Pancreas (tissue), 10 donors: ENCODE data around the gene ARL8A. TPM values are rescaled to one million over a fixed set of nuclear protein-coding genes. Genes with fewer than 3 reads are reported as not detected.

ENCODE experiments used
- ATAC-seq, 4 donors: fragments of 200-7000 bp; cut with Tn5 transposase; one replicate each; pipeline versions ENCODE4 v1.8.0 to v1.9.1; 2020; ENCODE audit warnings: mild to moderate bottlenecking in 4 of 4, moderate library complexity in 4 of 4
- DNase-seq, 6 donors: peaks; one replicate each; pipeline ENCODE4 v3.0.0-alpha.2; 2020
- FAIRE-seq: peaks from 2 replicates; lab custom pipeline; 2012; peaks lifted over from hg19 to GRCh38; lab: Jason Lieb, UNC
- H3K27ac ChIP-seq, 4 donors: fragments of 200-600 bp; sonication (generic); 1 replicate in 3 of 4; 2 replicates in 1 of 4; pipeline versions ENCODE4 v1.5.0 to v1.8.0; 2020
- H3K27me3 ChIP-seq, 4 donors: fragments of 200-600 bp; one replicate each; pipeline ENCODE4 v1.8.0; 2021
- H3K36me3 ChIP-seq, 3 donors: fragments of 200-600 bp; sonication (generic) in 1 of 3; one replicate each; pipeline versions ENCODE4 v1.5.0 to v1.8.0; 2020 to 2021
- H3K4me1 ChIP-seq, 3 donors: fragments of 200-600 bp; one replicate each; pipeline ENCODE4 v1.8.0; 2021
- H3K4me3 ChIP-seq, 4 donors: fragments of 200-600 bp; sonication (generic) in 2 of 4; one replicate each; pipeline versions ENCODE4 v1.5.0 to v1.8.0; 2020 to 2021
- H3K9me3 ChIP-seq, 4 donors: fragments of 200-600 bp; one replicate each; pipeline ENCODE4 v1.8.0; 2021
- CTCF ChIP-seq, 4 donors: fragments of 200-600 bp; sonication (generic) in 3 of 4; IDR thresholded peaks; one replicate each; pipeline versions ENCODE4 v1.5.0 to v1.8.0; 2021; ENCODE audit warnings: antibody characterized with exemption in 4 of 4
- WGBS, 2 donors: extraction: QIAGEN DNeasy Blood & Tissue Kit; methylation state at CpG; one replicate each; pipeline ENCODE4 v1.1.7; 2013; 5-methylcytosine and 5-hydroxymethylcytosine counted together
- intact Hi-C, 3 donors: fragments of 100-400 bp; cut with DNase I; formaldehyde crosslinking; loops; one replicate each; pipeline versions ENCODE4 v1.11.1 to v1.14.2; 2022
- polyA plus RNA-seq, 2 donors: library from polyadenylated mRNA; stranded (reverse); fragments of 200-250 nt; gene quantifications; one replicate each; pipeline ENCODE4 v1.2.3, GENCODE V29; 2013
- total RNA-seq, 6 donors: library from RNA; stranded (reverse); fragmentation: NEBNext Ultra II Directional in 4 of 6; extraction: Animal tissue kit (Norgen Biotek cat#: 25700) in 4 of 6; gene quantifications; one replicate each; pipeline versions ENCODE4 v1.2.1 to v1.2.4, GENCODE V29; 2021 to 2023
- donor health status: healthy with polysubstance abuse.
- donor health status: DM: no; HTN: no; CAD: no; lungs with moderate emphysema.
- donor health status: DM: no; HTN: no; CAD: no.
- donor health status: control.
- donor health status: control.
- donor health status: Bipolar disorder and iron deficiency.
- donor health status: DM: yes; HTN: yes; CAD: no.
- donor health status: DM: no; HTN: no; CAD: no.
- donor health status: DM: no; HTN: no; CAD: no.
- donor health status: DM: yes; HTN: yes; CAD: no.

Gene ARL8A
- total and polyA plus RNA-seq, 8 donors = 14.8 to 30.4 (median 22.1) TPM

GRCh38 chr1:202179828-202180750 lies 35.6 kb upstream of the ARL8A start:
- 60 to 69% methylated on average over 19 of the region's 19 CpGs for WGBS, 2 donors
- Histone ChIP-seq H3K27ac (no peak overlapping the region), H3K27me3 (no peaks in the 10 kb centered on the region), H3K9me3 (no peaks in the 10 kb centered on the region), H3K36me3 (no peaks in the 10 kb centered on the region), H3K4me1 (no peaks in the 10 kb centered on the region), H3K4me3 (no peak overlapping the region)
- no peak for TF ChIP-seq CTCF (IDR thresholded peaks at IDR 0.05)
- ATAC-seq (no peak), FAIRE-seq (no peak), DNase-seq (no peak)
- intact Hi-C loops = loop anchor here in 1 of 3 donors (10.0 kb wide), 1 partner anchor 545 kb away; no protein-coding TSS in a partner anchor

GRCh38 chr1:202176949-202177927 lies 32.7 kb upstream of the ARL8A start:
- Histone ChIP-seq H3K27ac (no peak overlapping the region), H3K9me3 (no peaks in the 10 kb centered on the region), H3K27me3 (no peaks in the 10 kb centered on the region), H3K4me3 (no peak overlapping the region), H3K4me1 (no peaks in the 10 kb centered on the region), H3K36me3 (no peaks in the 10 kb centered on the region)
- no peak for FAIRE-seq
- intact Hi-C loops = no loop called here
- WGBS, 2 donors = 78 to 85% methylated on average over 28 to 29 of the region's 29 CpGs
- DNase-seq = peak in 1 of 6 donors; percentile 62
- ATAC-seq = no peak
- no peak for TF ChIP-seq CTCF (IDR thresholded peaks at IDR 0.05)

- DNase-seq = peak in 1 of 6 donors; percentile 57
- H3K36me3 ChIP-seq = no peaks in the 10 kb centered on the region
- 82 to 90% methylated on average over 7 of the region's 7 CpGs for WGBS, 2 donors
- no peaks in the 10 kb centered on the region for H3K9me3 ChIP-seq
- no peaks in the 10 kb centered on the region for H3K27me3 ChIP-seq
- no peak for TF ChIP-seq CTCF (IDR thresholded peaks at IDR 0.05)
- H3K27ac ChIP-seq = no peak overlapping the region
- H3K4me1 ChIP-seq = no peaks in the 10 kb centered on the region
- intact Hi-C loops = no loop called here
- ATAC-seq = no peak
- no peak overlapping the region for H3K4me3 ChIP-seq
- no peak for FAIRE-seq
Measured at GRCh38 chr1:202173993-202174392, 29.5 kb upstream of the ARL8A start.

- peak in 1 of 6 donors; percentile 44 for DNase-seq
- FAIRE-seq = no peak
- H3K27me3 ChIP-seq = no peaks in the 10 kb centered on the region
- no peaks in the 10 kb centered on the region for H3K9me3 ChIP-seq
- TF ChIP-seq CTCF (IDR thresholded peaks at IDR 0.05) = no peak
- H3K4me1 ChIP-seq = no peaks in the 10 kb centered on the region
- no peak overlapping the region for H3K4me3 ChIP-seq
- no peak overlapping the region for H3K27ac ChIP-seq
- WGBS, 2 donors = 93 to 96% methylated on average over 5 of the region's 5 CpGs
- no peaks in the 10 kb centered on the region for H3K36me3 ChIP-seq
- ATAC-seq = peak in 2 of 4 donors; percentile 8 to 15
- intact Hi-C loops = no loop called here
Measured at GRCh38 chr1:202172015-202172355, 27.4 kb upstream of the ARL8A start.
